WERI-Rb-1 (cell line): ENCODE results near the gene MAN2A2.

Source experiments
- DNase-seq: peaks from one replicate; pipeline ENCODE4 v3.0.0-alpha.2; 2020
- H3K27ac ChIP-seq: fragments of 250-450 bp; sonication (Bioruptor Pico); 2 replicates; pipeline ENCODE4 v1.5.1; 2020; ENCODE audit warnings: mild to moderate bottlenecking, moderate library complexity
- H3K27me3 ChIP-seq: fragments of 250-450 bp; sonication (Bioruptor Pico); 2 replicates; pipeline ENCODE4 v1.5.1; 2021; ENCODE audit warnings: mild to moderate bottlenecking, low read depth, moderate library complexity; ENCODE audit not compliant: insufficient read depth, severe bottlenecking
- H3K36me3 ChIP-seq: fragments of 250-450 bp; sonication (Bioruptor Pico); 2 replicates; pipeline ENCODE4 v1.5.1; 2020; ENCODE audit warnings: mild to moderate bottlenecking, moderate library complexity
- H3K4me3 ChIP-seq: 2 replicates; pipeline ENCODE4 v1.5.1; 2011; ENCODE audit warnings: low read depth, mild to moderate bottlenecking, control low read depth, low read length
- H3K9me3 ChIP-seq: fragments of 250-450 bp; sonication (Bioruptor Pico); 2 replicates; pipeline ENCODE4 v1.5.1; 2021; ENCODE audit warnings: mild to moderate bottlenecking, moderate library complexity; ENCODE audit not compliant: severe bottlenecking
- CTCF ChIP-seq: IDR thresholded peaks from 2 replicates; pipeline ENCODE4 v1.5.1; 2011; ENCODE audit warnings: low read depth, mild to moderate bottlenecking, control low read depth, inconsistent platforms, low read length

MAN2A2 gene

GRCh38 chr15:90972133-90972532 lies 69.0 kb downstream of the MAN2A2 start:
- TF ChIP-seq CTCF = no peak
- Histone ChIP-seq H3K27me3 (no peaks in the 10 kb centered on the region), H3K9me3 (no peaks in the 10 kb centered on the region), H3K27ac (no peak overlapping the region), H3K36me3 (peaks cover 92% of the 10 kb centered on the region), H3K4me3 (no peak overlapping the region)
- no peak for DNase-seq
